Stomach (tissue), 4 donors: ENCODE measurements around the gene F12.

ENCODE experiments used
- EP300 ChIP-seq: sonication (generic); formaldehyde crosslinking; IDR thresholded peaks from one replicate; pipeline ENCODE4 v1.6.1; 2017; ENCODE audit warnings: antibody characterized with exemption
- POLR2A ChIP-seq, 4 donors: fragments of 450-650 bp; IDR thresholded peaks; one replicate each; pipeline ENCODE4 v1.6.1; 2016; ENCODE audit warnings: antibody characterized with exemption in 4 of 4, control low read depth in 2 of 4, mild to moderate bottlenecking in 1 of 4, moderate library complexity in 1 of 4
- POLR2AphosphoS5 ChIP-seq, 3 donors: sonication (generic); formaldehyde crosslinking; IDR thresholded peaks; one replicate each; pipeline ENCODE4 v1.6.1; 2016; ENCODE audit warnings: antibody characterized with exemption in 3 of 3
- TF ChIP-seq, protein P1 (sequence below), 7 experiments: fragments of 450-650 bp in 4 of 7; fragments of 200-600 bp in 3 of 7; sonication (generic) in 3 of 7; IDR thresholded peaks; one replicate each; pipeline ENCODE4 v1.5.1; 2016 to 2019; ENCODE audit warnings: antibody characterized with exemption in 7 of 7, control low read depth in 2 of 7, mild to moderate bottlenecking in 1 of 7

DNA sequence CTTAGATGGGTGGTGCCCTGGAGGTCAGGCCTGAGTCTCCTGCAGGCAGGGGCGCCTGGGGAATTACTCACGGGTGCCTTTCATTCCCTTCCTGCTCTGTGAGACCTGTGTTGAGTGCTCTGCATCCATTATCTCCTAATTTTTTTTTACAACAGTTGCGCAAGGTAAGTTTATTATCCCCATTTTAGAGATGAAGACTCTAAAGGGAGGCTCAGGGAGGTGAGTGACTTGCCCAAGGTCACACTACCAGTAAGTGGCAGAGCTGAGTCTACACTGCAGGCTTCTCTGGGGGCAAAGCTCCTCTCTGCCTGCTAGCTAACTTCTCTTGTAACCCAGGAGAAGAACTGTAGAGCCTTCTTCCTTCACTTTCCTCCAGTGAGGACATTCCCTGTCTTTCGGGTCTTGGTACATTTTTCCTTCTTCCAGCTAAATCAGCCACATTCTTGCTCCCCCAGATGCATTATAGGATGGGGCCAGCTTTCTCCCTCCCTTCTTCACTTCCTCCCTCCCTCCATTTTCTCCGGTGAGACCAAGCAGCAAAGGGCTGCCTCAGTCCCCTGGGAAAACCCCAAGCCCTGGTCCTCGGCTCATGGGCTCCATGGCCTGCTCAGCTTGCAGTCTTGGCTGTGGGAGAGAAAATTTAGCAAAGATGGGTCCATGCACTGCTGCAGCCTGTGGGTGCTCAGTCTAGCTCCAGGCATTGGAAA is 39.0 kb upstream of the F12 start:
- TF ChIP-seq, protein P1, sequence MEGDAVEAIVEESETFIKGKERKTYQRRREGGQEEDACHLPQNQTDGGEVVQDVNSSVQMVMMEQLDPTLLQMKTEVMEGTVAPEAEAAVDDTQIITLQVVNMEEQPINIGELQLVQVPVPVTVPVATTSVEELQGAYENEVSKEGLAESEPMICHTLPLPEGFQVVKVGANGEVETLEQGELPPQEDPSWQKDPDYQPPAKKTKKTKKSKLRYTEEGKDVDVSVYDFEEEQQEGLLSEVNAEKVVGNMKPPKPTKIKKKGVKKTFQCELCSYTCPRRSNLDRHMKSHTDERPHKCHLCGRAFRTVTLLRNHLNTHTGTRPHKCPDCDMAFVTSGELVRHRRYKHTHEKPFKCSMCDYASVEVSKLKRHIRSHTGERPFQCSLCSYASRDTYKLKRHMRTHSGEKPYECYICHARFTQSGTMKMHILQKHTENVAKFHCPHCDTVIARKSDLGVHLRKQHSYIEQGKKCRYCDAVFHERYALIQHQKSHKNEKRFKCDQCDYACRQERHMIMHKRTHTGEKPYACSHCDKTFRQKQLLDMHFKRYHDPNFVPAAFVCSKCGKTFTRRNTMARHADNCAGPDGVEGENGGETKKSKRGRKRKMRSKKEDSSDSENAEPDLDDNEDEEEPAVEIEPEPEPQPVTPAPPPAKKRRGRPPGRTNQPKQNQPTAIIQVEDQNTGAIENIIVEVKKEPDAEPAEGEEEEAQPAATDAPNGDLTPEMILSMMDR (IDR thresholded peaks at IDR 0.05) = no peak
- TF ChIP-seq POLR2A (IDR thresholded peaks at IDR 0.05) (no peak), POLR2AphosphoS5 (IDR thresholded peaks at IDR 0.05) (no peak), EP300 (no peak)
